Suprapubic skin (tissue), 4 donors: ENCODE results near the gene CSRNP3.

Experiments
- CTCF ChIP-seq, 2 donors: fragments of 200-600 bp in 1 of 2; fragments of 450-650 bp in 1 of 2; sonication (generic) in 1 of 2; IDR thresholded peaks; one replicate each; pipeline ENCODE4 v1.5.1; 2016 to 2019; ENCODE audit warnings: antibody characterized with exemption in 2 of 2, mild to moderate bottlenecking in 1 of 2, moderate library complexity in 1 of 2
- POLR2A ChIP-seq, 2 donors: fragments of 450-650 bp; IDR thresholded peaks; one replicate each; pipeline ENCODE4 v1.6.1; 2017; ENCODE audit warnings: antibody characterized with exemption in 2 of 2, mild to moderate bottlenecking in 2 of 2, moderate library complexity in 2 of 2
- POLR2AphosphoS5 ChIP-seq, 3 donors: sonication (generic); formaldehyde crosslinking; IDR thresholded peaks; one replicate each; pipeline ENCODE4 v1.6.1; 2017; ENCODE audit warnings: antibody characterized with exemption in 3 of 3

GRCh38 chr2:165629776-165630175, 160.3 kb downstream of the CSRNP3 start:
- TF ChIP-seq CTCF (IDR thresholded peaks at IDR 0.05) (no peak), POLR2AphosphoS5 (IDR thresholded peaks at IDR 0.05) (no peak), POLR2A (IDR thresholded peaks at IDR 0.05) (no peak)
